Neural crest cell (in vitro differentiated cells): ENCODE results near the gene SCAF11. TPM values are rescaled to one million over a fixed set of nuclear protein-coding genes. Genes with fewer than 3 reads are reported as not detected.

Experiments
- DNase-seq: peaks from one replicate; pipeline ENCODE4 v3.0.0; 2021; ENCODE audit warnings: low read depth, mixed read lengths, low spot score
- H3K27ac Mint-ChIP-seq: one replicate; pipeline ENCODE4 v1.8.0; 2021; ENCODE audit warnings: mild to moderate bottlenecking, mixed read lengths; ENCODE audit not compliant: unreplicated experiment
- H3K27me3 Mint-ChIP-seq: 2 replicates; pipeline ENCODE4 v1.8.0; 2021; ENCODE audit warnings: low read depth, mild to moderate bottlenecking, mixed read lengths
- H3K36me3 Mint-ChIP-seq: 2 replicates; pipeline ENCODE4 v1.8.0; 2021; ENCODE audit warnings: low read depth, mild to moderate bottlenecking, mixed read lengths
- H3K4me1 Mint-ChIP-seq: 2 replicates; pipeline ENCODE4 v1.8.0; 2021; ENCODE audit warnings: mixed read lengths
- H3K4me3 Mint-ChIP-seq: one replicate; pipeline ENCODE4 v1.8.0; 2021; ENCODE audit warnings: mild to moderate bottlenecking, mixed read lengths
- H3K9me3 Mint-ChIP-seq: 2 replicates; pipeline ENCODE4 v1.8.0; 2021; ENCODE audit warnings: mixed read lengths
- total RNA-seq: library from RNA; stranded (reverse); gene quantifications from 2 replicates; pipeline ENCODE4 v1.2.1, GENCODE V29; 2021
- TF ChIP-seq, protein P1 (sequence below): fragments of 200-600 bp; sonication (generic); conservative IDR thresholded peaks from 2 replicates; pipeline ENCODE4 v1.5.0; 2021; ENCODE audit warnings: antibody characterized with exemption, mild to moderate bottlenecking

SCAF11 gene
- total RNA-seq, 1 donor from 2014 or later: 114 TPM

GRCh38 chr12:45912774-45913173, 77.6 kb downstream of the SCAF11 start:
- TF ChIP-seq, protein P1, sequence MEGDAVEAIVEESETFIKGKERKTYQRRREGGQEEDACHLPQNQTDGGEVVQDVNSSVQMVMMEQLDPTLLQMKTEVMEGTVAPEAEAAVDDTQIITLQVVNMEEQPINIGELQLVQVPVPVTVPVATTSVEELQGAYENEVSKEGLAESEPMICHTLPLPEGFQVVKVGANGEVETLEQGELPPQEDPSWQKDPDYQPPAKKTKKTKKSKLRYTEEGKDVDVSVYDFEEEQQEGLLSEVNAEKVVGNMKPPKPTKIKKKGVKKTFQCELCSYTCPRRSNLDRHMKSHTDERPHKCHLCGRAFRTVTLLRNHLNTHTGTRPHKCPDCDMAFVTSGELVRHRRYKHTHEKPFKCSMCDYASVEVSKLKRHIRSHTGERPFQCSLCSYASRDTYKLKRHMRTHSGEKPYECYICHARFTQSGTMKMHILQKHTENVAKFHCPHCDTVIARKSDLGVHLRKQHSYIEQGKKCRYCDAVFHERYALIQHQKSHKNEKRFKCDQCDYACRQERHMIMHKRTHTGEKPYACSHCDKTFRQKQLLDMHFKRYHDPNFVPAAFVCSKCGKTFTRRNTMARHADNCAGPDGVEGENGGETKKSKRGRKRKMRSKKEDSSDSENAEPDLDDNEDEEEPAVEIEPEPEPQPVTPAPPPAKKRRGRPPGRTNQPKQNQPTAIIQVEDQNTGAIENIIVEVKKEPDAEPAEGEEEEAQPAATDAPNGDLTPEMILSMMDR: no peak
- Mint-ChIP-seq H3K9me3 (no peaks in the 10 kb centered on the region), H3K27ac (no peak overlapping the region), H3K27me3 (no peaks in the 10 kb centered on the region), H3K4me1 (no peaks in the 10 kb centered on the region), H3K4me3 (no peak overlapping the region), H3K36me3 (peaks cover 4% of the 10 kb centered on the region)
- no peak for DNase-seq

DNA sequence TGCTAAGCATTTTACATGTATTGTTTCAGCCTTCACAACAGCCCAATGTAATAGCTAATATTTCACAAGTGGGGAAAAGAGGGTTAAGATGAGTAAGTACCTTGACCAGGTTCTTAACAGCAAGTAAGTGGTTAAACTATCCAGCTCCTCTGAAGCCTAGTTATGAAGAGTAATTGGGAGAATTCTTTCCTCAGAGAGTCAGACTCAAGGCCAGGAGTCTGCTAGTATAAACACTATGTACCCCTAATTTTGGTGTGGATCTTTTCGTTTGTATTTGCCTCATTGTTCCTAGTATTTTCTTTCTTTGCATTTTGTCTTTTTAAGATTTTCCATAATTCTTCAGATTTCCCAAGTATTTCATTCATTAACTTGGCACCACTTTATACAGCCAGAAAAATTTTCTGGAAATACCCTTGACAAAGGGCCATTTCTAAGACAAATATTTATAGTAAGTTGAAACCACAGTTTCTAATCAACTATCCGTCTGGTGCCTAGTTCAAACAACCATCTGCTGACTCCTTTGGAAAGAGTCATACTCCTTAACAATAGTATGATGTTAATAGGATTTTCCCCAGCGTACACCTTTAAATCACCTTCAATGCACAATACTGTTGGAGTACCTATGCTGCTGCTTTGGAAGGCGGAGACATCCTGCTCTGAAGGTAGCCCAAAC, 81.2 kb downstream of the SCAF11 start:
- H3K4me1 Mint-ChIP-seq: peaks cover 3% of the 10 kb centered on the region
- H3K27ac Mint-ChIP-seq: no peak overlapping the region
- H3K4me3 Mint-ChIP-seq: no peak overlapping the region
- DNase-seq: no peak
- H3K9me3 Mint-ChIP-seq: no peaks in the 10 kb centered on the region
- TF ChIP-seq, protein P1: no peak
- no peaks in the 10 kb centered on the region for H3K27me3 Mint-ChIP-seq
- H3K36me3 Mint-ChIP-seq: peaks cover 7% of the 10 kb centered on the region

GRCh38 chr12:45907955-45908354, 82.4 kb downstream of the SCAF11 start:
- Mint-ChIP-seq H3K4me1 (peaks cover 3% of the 10 kb centered on the region), H3K4me3 (no peak overlapping the region), H3K36me3 (peaks cover 7% of the 10 kb centered on the region), H3K27me3 (no peaks in the 10 kb centered on the region), H3K9me3 (no peaks in the 10 kb centered on the region), H3K27ac (no peak overlapping the region)
- TF ChIP-seq, protein P1: no peak
- no peak for DNase-seq

GRCh38 chr12:45898094-45898493, 92.3 kb downstream of the SCAF11 start:
- no peak overlapping the region for H3K27ac Mint-ChIP-seq
- H3K4me1 Mint-ChIP-seq: peaks cover 4% of the 10 kb centered on the region
- H3K36me3 Mint-ChIP-seq: peaks cover 40% of the 10 kb centered on the region
- no peak overlapping the region for H3K4me3 Mint-ChIP-seq
- no peaks in the 10 kb centered on the region for H3K27me3 Mint-ChIP-seq
- TF ChIP-seq, protein P1: no peak
- peaks cover 8% of the 10 kb centered on the region for H3K9me3 Mint-ChIP-seq
- no peak for DNase-seq

- peaks cover 8% of the 10 kb centered on the region for H3K9me3 Mint-ChIP-seq
- H3K4me1 Mint-ChIP-seq: peaks cover 5% of the 10 kb centered on the region
- TF ChIP-seq, protein P1: no peak
- DNase-seq: no peak
- H3K27me3 Mint-ChIP-seq: no peaks in the 10 kb centered on the region
- no peak overlapping the region for H3K27ac Mint-ChIP-seq
- peaks cover 36% of the 10 kb centered on the region for H3K36me3 Mint-ChIP-seq
- no peak overlapping the region for H3K4me3 Mint-ChIP-seq
Observed at GRCh38 chr12:45895961-45896360, 94.4 kb downstream of the SCAF11 start.
